ENCODE data around the gene TPCN1. TPM values are rescaled to one million over a fixed set of nuclear protein-coding genes. Genes with fewer than 3 reads are reported as not detected.

TPCN1 gene
- polyA plus RNA-seq, 1 experiment, result 31.9 TPM

DNA sequence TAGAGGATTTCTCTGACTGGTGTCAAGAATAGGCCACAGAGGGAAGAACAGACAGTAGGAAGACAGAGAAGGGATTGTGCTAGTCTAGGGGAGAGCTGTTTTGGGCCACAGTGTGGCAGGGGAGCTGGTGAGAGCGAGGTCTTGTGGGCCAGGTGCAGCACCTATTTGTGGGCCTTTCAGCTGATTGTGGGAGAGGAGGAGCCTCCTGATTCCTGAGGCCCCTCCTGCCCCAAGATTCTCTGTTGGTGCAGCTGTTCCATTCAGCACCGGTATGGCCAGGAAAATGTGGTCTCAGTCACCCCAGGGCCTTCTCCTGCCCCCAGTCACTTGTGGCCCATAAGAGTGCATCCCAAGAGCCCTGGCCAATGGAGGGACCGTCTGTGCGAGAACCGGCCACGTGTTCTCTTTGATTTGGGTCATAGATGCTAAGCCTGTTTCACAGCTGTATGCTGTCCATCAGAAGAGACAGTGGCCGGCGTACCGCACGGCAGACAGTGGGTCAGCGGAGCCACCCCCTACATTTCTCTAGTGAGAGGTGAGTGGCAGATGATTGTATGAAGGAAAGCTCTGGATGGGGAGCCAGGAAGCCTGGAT lies 27.7 kb downstream of the TPCN1 start:
- Histone ChIP-seq H3K27me3 (ENCODE audit: control insufficient read depth, insufficient read depth, low read length) (no peaks in the 10 kb centered on the region), H3K36me3 (ENCODE audit: control insufficient read depth, insufficient read depth, low read length) (peaks cover 8% of the 10 kb centered on the region), H3K4me3 (ENCODE audit: low read depth, low read length) (no peak overlapping the region)
- ChIA-PET CTCF (interaction anchor here (1.0 kb wide), 1 partner anchor 13 kb away, joined by 4 read pairs; no protein-coding TSS in a partner anchor), POLR2A (no interaction called here)
- no peak for DNase-seq (ENCODE audit: low read depth)
- TF ChIP-seq, protein P1, sequence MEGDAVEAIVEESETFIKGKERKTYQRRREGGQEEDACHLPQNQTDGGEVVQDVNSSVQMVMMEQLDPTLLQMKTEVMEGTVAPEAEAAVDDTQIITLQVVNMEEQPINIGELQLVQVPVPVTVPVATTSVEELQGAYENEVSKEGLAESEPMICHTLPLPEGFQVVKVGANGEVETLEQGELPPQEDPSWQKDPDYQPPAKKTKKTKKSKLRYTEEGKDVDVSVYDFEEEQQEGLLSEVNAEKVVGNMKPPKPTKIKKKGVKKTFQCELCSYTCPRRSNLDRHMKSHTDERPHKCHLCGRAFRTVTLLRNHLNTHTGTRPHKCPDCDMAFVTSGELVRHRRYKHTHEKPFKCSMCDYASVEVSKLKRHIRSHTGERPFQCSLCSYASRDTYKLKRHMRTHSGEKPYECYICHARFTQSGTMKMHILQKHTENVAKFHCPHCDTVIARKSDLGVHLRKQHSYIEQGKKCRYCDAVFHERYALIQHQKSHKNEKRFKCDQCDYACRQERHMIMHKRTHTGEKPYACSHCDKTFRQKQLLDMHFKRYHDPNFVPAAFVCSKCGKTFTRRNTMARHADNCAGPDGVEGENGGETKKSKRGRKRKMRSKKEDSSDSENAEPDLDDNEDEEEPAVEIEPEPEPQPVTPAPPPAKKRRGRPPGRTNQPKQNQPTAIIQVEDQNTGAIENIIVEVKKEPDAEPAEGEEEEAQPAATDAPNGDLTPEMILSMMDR (IDR thresholded peaks at IDR 0.05; ENCODE audit: insufficient read depth, low read depth, low read length), result no peak

DNA sequence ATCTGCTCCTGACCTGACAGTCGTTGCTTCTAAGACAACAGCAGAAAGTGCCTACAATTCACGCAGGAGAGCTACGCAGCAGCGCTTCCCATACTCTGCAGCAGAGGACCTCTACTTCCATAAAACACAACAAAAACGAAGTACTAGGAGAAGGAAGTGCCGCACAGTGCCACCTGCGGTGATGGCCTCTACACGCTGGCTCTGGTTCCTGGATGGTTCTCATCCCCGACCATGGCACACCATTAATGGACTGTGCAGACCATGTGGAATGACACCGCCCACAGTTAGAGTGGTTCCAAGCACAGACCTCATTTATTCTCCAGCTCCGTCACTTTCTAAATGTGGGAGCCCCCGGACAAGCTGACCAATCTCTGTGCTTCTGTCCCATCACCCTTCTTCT lies 28.3 kb downstream of the TPCN1 start:
- ChIA-PET CTCF (no interaction called here), POLR2A (no interaction called here)
- no peaks in the 10 kb centered on the region for H3K27me3 ChIP-seq (ENCODE audit: control insufficient read depth, insufficient read depth, low read length)
- H3K4me3 ChIP-seq (ENCODE audit: low read depth, low read length), result no peak overlapping the region
- peaks cover 8% of the 10 kb centered on the region for H3K36me3 ChIP-seq (ENCODE audit: control insufficient read depth, insufficient read depth, low read length)
- DNase-seq (ENCODE audit: low read depth), result no peak
- TF ChIP-seq, protein P1 (IDR thresholded peaks at IDR 0.05; ENCODE audit: insufficient read depth, low read depth, low read length), result no peak

DNA sequence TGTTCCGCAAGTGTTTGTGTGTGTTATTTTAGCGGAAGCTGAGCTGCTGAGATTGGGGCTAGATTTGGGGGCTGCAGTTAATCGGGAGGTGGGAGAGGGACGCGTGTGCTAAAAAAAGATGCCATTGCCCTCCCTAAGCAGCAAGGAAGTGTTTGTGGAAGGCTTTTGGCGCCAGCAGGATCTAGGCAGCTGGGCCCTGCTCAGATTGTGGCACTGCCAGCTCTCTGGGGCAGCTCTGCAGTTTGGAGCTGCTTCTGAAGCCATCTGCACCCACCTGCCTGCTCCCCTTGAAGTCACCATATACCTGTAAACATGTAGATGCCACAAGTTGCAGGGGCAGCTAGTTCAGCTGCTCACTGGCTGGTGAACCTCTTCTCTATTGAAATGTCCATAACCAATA lies 28.8 kb downstream of the TPCN1 start:
- DNase-seq (ENCODE audit: low read depth), result no peak
- TF ChIP-seq, protein P1 (IDR thresholded peaks at IDR 0.05; ENCODE audit: insufficient read depth, low read depth, low read length), result no peak
- no peak overlapping the region for H3K4me3 ChIP-seq (ENCODE audit: low read depth, low read length)
- ChIA-PET CTCF (no interaction called here), POLR2A (no interaction called here)
- H3K36me3 ChIP-seq (ENCODE audit: control insufficient read depth, insufficient read depth, low read length), result peaks cover 8% of the 10 kb centered on the region
- no peaks in the 10 kb centered on the region for H3K27me3 ChIP-seq (ENCODE audit: control insufficient read depth, insufficient read depth, low read length)

DNA sequence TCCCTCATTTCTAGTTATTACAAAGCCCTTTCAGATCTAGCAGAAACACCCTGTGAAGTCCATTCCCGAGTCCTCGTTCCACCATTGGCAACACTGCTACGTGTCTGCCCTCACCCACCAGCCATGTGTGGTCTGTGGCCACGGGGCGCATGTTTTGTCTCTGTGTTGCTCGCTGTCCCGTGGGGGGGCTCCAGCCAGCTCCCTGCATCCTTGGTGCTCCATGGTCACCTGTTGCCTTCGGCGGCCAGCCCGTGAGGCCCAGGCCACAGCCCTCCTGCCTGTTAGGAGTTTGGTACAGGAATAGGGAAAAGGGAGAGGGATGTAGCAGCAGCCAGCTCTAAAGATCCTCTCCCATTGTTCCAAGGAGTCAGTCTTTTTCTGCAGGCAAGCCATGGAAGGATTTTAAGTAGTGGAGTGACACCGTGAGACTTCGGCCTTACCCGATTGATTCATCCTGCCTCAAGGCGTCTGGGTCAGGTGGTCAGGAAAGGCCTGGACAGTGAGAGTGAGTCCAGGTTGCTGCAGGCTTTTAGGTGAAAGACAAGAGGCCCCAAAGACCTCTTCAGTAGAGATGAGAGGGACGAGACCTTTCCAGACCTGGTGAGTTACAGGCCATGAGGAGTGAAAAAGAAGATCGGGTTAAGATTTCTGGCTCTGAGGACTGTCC lies 30.3 kb downstream of the TPCN1 start:
- ChIA-PET POLR2A (interaction anchor here (0.5 kb wide), 1 partner anchor 62 kb away, joined by 3 read pairs; no protein-coding TSS in a partner anchor), CTCF (interaction anchor here (0.5 to 1.4 kb wide), 3 partner anchors 10 to 44 kb away, joined by 3 to 4 read pairs (median 3); no protein-coding TSS in a partner anchor)
- TF ChIP-seq, protein P1 (IDR thresholded peaks at IDR 0.05; ENCODE audit: insufficient read depth, low read depth, low read length), result no peak
- no peak for DNase-seq (ENCODE audit: low read depth)
- no peak overlapping the region for H3K4me3 ChIP-seq (ENCODE audit: low read depth, low read length)
- H3K27me3 ChIP-seq (ENCODE audit: control insufficient read depth, insufficient read depth, low read length), result no peaks in the 10 kb centered on the region
- peaks cover 8% of the 10 kb centered on the region for H3K36me3 ChIP-seq (ENCODE audit: control insufficient read depth, insufficient read depth, low read length)

DNA sequence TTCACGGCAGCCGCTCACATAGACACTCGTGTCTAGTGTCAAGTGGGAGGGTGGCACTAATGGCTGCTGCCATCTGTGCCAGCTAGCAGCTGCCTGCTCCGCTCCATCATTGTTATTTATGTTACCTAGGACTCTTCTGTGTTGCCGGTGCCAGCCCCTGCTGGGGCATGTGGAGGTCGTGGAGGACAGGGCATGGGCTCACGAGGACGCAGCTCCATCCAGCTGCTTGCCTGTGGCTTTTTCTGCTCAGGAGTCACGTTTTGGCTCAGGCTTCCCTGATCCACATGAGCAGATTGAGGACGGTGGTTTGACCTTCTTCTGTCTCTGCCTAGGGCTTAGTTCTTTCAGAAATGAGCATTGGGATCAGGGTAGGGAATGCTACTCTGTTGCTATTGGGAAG lies 31.2 kb downstream of the TPCN1 start:
- ChIA-PET CTCF (no interaction called here), POLR2A (no interaction called here)
- Histone ChIP-seq H3K27me3 (ENCODE audit: control insufficient read depth, insufficient read depth, low read length) (no peaks in the 10 kb centered on the region), H3K36me3 (ENCODE audit: control insufficient read depth, insufficient read depth, low read length) (peaks cover 6% of the 10 kb centered on the region), H3K4me3 (ENCODE audit: low read depth, low read length) (no peak overlapping the region)
- no peak for DNase-seq (ENCODE audit: low read depth)
- TF ChIP-seq, protein P1 (IDR thresholded peaks at IDR 0.05; ENCODE audit: insufficient read depth, low read depth, low read length), result no peak

All from BJ (cell line).